OCI-LY3 (cell line): ENCODE results near the gene CCDC69.

ENCODE experiments used
- H2AFZ ChIP-seq: fragments of 200-600, 300-600 bp; shearing (Covaris generic); 2 replicates; pipeline ENCODE4 v1.6.0; 2014; ENCODE audit warnings: antibody characterized with exemption, low read depth, low read length
- H3K27ac ChIP-seq: fragments of 200-600, 300-600 bp; sonication (generic); 2 replicates; pipeline ENCODE4 v1.5.1; 2014; ENCODE audit warnings: mild to moderate bottlenecking, low read length, moderate library complexity, mixed read lengths
- H3K27me3 ChIP-seq: fragments of 200-600, 300-600 bp; sonication (generic); 2 replicates; pipeline ENCODE4 v1.6.1; 2014; ENCODE audit warnings: low read depth, low read length, mixed read lengths
- H3K36me3 ChIP-seq: fragments of 200-600, 300-600 bp; sonication (generic); replicated peaks from 2 replicates; pipeline ENCODE3; 2014; ENCODE audit warnings: low read depth, low read length, mixed read lengths
- H3K4me1 ChIP-seq: fragments of 300-600, 200-600 bp; sonication (generic); 2 replicates; pipeline ENCODE4 v1.6.1; 2014; ENCODE audit warnings: low read length, mixed read lengths
- H3K4me2 ChIP-seq: fragments of 200-600, 300-600 bp; sonication (generic); 2 replicates; pipeline ENCODE4 v1.6.1; 2014; ENCODE audit warnings: low read length, mixed read lengths
- H3K4me3 ChIP-seq: fragments of 300-600, 200-600 bp; sonication (generic); 2 replicates; pipeline ENCODE4 v1.5.1; 2014; ENCODE audit warnings: antibody characterized with exemption, mild to moderate bottlenecking, low read length, moderate library complexity
- H3K79me2 ChIP-seq: fragments of 300-600, 200-600 bp; shearing (Covaris generic); 2 replicates; pipeline ENCODE4 v1.6.1; 2014; ENCODE audit warnings: mild to moderate bottlenecking, low read length, mixed read lengths
- H3K9ac ChIP-seq: fragments of 300-600, 200-600 bp; shearing (Covaris generic); 2 replicates; pipeline ENCODE4 v1.6.0; 2014; ENCODE audit warnings: mild to moderate bottlenecking, low read length, moderate library complexity
- H3K9me3 ChIP-seq: fragments of 200-600, 300-600 bp; shearing (Covaris generic); 2 replicates; pipeline ENCODE4 v1.6.1; 2014; ENCODE audit warnings: low read length, mixed read lengths; ENCODE audit not compliant: insufficient read depth
- H4K20me1 ChIP-seq: fragments of 200-600, 300-600 bp; sonication (generic); 2 replicates; pipeline ENCODE4 v1.6.1; 2016; ENCODE audit warnings: low read length, mixed read lengths; ENCODE audit not compliant: insufficient read depth
- CTCF ChIP-seq: fragments of 200-600, 300-600 bp; sonication (generic); IDR thresholded peaks from 2 replicates; pipeline ENCODE4 v1.5.1; 2014; ENCODE audit warnings: antibody characterized with exemption, low read length, low read depth
- EZH2phosphoT487 ChIP-seq: fragments of 200-600 bp; shearing (Covaris generic); IDR thresholded peaks from 2 replicates; pipeline ENCODE4 v1.6.1; 2018; ENCODE audit warnings: antibody characterized with exemption, mixed run types, low read depth

The CCDC69 gene

DNA sequence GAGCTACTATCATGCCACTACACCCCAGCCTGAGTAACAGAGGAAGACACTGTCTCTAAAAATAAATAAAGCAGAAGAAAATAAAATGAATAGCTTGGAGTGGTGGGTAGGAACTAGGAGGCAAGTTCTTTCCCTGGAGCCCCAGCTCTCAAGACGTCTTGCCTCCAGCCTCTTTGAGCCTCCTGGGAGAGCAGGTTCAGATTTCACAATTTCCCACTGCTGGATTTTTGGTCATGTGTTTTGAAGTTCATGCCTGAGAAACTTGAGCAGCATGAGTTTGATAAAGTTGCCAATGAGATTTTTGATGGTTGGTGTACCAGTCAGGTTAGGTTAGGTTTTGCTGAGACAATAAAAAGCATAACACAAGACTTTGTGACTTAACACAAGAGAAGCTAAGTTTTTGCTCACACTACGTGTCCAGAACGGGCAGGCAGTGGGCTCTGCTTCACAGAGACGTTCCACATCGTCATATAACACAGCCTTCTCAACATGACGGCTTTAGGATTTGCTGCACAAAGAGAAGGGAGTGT is 4.1 kb upstream of the CCDC69 start:
- no peak overlapping the region for H3K4me3 ChIP-seq
- no peaks in the 10 kb centered on the region for H4K20me1 ChIP-seq
- no peaks in the 10 kb centered on the region for H3K27me3 ChIP-seq
- peaks cover 9% of the 10 kb centered on the region for H3K79me2 ChIP-seq
- H3K4me2 ChIP-seq: no peak overlapping the region
- H3K9ac ChIP-seq: no peak overlapping the region
- no peak overlapping the region for H2AFZ ChIP-seq
- no peak overlapping the region for H3K27ac ChIP-seq
- H3K36me3 ChIP-seq: no peaks in the 10 kb centered on the region
- peaks cover 16% of the 10 kb centered on the region for H3K4me1 ChIP-seq
- no peaks in the 10 kb centered on the region for H3K9me3 ChIP-seq
- TF ChIP-seq EZH2phosphoT487 (no peak), CTCF (no peak)

- Histone ChIP-seq H3K4me2 (no peak overlapping the region), H2AFZ (no peak overlapping the region), H3K4me3 (no peak overlapping the region), H3K4me1 (peaks cover 34% of the 10 kb centered on the region), H3K27me3 (no peaks in the 10 kb centered on the region), H4K20me1 (peaks cover 7% of the 10 kb centered on the region; the same call in 1 of the 2 replicates), H3K36me3 (peaks cover 11% of the 10 kb centered on the region), H3K9ac (no peak overlapping the region), H3K27ac (no peak overlapping the region), H3K79me2 (peaks cover 34% of the 10 kb centered on the region), H3K9me3 (no peaks in the 10 kb centered on the region)
- TF ChIP-seq CTCF (no peak), EZH2phosphoT487 (no peak)
Observed at GRCh38 chr5:151225475-151225874, 1.6 kb upstream of the CCDC69 start.

- Histone ChIP-seq H3K9me3 (no peaks in the 10 kb centered on the region), H4K20me1 (peaks cover 11% of the 10 kb centered on the region; the same call in 1 of the 2 replicates), H3K36me3 (peaks cover 11% of the 10 kb centered on the region), H3K4me2 (no peak overlapping the region), H3K27ac (no peak overlapping the region), H3K79me2 (peaks cover 38% of the 10 kb centered on the region), H3K27me3 (no peaks in the 10 kb centered on the region), H3K9ac (no peak overlapping the region), H3K4me1 (peaks cover 34% of the 10 kb centered on the region), H2AFZ (no peak overlapping the region), H3K4me3 (no peak overlapping the region)
- TF ChIP-seq EZH2phosphoT487 (no peak), CTCF (no peak)
Observed at GRCh38 chr5:151225071-151225470, 1.2 kb upstream of the CCDC69 start.

DNA sequence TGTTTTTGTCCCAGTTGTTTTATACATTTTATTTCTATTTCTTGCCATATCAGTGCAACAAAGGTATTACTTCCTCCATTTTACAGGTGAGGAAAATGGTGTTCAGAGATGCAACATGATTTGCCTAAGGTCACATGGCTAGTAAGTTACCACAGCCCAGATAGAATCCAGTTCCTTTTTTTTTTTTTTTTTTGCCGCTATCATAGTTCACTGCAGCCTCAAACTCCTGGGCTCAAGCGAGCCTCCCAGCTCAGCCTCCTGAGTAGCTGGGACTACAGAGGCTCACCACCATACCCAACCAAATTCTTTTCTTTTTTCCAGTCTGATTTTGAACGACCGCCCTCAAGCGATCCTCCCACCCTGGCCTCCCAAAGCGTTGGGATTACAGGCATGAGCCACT is 480 bp upstream of the CCDC69 start:
- H3K4me3 ChIP-seq: peak overlapping the region; percentile 100
- peak overlapping the region; percentile 99 for H3K9ac ChIP-seq
- H3K4me2 ChIP-seq: peak overlapping the region; percentile 99
- no peaks in the 10 kb centered on the region for H3K9me3 ChIP-seq
- no peaks in the 10 kb centered on the region for H3K27me3 ChIP-seq
- no peak overlapping the region; the same call in 1 of the 2 replicates for H2AFZ ChIP-seq
- peaks cover 34% of the 10 kb centered on the region for H3K4me1 ChIP-seq
- peaks cover 45% of the 10 kb centered on the region for H3K79me2 ChIP-seq
- peaks cover 14% of the 10 kb centered on the region; the same call in 1 of the 2 replicates for H4K20me1 ChIP-seq
- peak overlapping the region; percentile 85 for H3K27ac ChIP-seq
- peaks cover 11% of the 10 kb centered on the region for H3K36me3 ChIP-seq
- TF ChIP-seq EZH2phosphoT487: no peak
- no peak for TF ChIP-seq CTCF
